ENCODE data around the gene TSR3.

Gene TSR3

DNA sequence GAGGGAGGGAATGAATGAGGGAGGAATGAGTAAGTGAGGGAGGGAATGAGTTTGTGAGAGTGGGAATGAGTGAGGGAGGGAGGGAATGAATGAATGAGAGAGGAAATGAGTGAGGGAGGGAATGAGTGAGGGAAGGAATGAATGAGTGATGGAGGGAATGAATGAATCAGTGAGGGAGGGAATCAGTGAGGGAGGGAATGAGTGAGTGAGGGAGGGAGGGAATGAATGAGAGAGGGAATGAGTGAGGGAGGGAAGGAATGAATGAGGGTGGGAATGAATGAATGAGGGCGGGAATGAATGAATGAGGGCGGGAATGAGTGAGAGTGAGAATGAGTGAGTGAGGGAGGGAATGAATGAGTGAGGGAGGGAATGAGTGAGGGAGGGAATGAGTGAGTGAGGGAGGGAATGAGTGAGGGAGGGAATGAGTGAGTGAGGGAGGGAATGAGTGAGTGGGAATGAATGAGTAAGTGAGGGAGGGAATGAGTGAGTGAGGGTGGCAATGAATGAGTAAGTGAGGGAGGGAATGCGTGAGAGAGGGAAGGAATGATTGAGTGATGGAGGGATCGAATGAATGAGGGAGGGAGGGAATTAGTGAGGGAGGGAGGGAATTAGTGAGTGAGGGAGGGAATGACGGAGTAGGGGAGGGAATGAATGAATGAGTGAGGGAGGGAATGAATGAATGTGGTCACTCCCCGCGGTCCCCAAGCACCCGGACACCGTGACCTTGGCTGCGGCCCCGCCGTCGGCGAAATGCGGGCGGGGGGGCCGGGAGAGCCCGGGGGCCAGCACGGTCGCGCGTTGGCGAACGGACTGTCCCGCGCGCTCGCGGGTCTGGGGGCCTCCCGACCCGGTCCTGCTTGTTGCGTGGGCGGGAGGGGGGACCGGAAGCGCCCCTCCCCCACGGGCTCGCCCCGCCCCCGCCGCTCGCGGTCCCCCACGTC lies 43.4 kb downstream of the TSR3 start:
- no peak for DNase-seq

DNA sequence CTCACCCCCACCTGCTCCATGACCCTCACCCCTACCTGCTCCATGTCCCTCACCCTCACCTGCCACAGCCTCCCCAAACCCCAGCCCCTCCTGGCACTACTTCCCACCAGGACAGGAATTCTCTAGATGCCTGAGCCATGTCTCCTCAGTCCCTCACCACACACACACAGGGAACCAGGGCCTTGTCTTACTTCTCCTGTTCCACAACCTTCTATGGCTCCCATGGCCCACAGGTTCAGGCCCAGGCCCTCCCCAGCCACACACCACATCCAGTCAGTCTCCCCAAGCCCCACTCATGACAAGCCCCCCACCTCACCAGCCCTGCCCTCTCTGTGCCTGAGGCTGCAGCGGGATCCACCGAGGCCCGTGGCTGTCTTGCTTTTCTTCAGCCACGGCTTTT lies 45.3 kb downstream of the TSR3 start:
- no peak for DNase-seq

DNA sequence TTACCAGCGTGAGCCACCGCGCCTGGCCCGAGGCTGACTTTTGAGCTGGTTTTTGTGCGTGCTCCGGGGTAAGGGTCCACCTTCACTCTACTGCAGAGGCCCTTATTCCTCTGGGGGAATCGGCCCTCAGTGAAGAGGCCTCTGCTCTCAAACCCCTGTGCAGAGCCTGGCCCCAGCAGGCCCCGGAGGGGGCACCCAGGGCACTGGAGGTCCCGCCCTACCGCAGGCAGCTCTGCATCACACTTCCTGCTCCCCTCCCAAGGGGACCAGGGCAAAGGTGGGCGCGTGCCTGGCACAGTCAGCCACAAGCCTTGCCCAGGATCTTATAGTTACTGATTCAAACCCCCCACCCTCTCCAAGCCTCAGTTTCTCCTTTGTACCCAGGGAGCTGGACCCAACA lies 45.9 kb downstream of the TSR3 start:
- DNase-seq = no peak

DNA sequence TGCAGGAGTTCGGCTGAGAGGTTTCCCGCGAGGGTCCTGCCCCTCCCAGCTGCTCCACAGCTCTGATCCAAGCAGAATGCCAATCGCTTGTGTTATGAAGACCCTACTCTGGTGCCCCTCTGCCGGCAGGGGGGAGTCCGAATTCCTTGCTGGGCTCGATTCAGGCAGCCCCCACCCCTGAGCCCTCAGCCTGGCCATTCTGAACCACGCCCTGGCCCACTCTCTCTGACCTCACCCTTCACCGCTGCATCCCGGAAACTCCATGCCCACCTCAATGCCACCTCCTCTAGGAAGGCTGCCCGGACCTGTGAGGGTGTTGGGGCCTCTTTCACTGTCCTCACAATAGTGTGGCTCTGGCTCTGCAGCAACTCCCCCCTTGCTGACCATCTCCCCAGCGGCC lies 50.1 kb downstream of the TSR3 start:
- DNase-seq = no peak

DNA sequence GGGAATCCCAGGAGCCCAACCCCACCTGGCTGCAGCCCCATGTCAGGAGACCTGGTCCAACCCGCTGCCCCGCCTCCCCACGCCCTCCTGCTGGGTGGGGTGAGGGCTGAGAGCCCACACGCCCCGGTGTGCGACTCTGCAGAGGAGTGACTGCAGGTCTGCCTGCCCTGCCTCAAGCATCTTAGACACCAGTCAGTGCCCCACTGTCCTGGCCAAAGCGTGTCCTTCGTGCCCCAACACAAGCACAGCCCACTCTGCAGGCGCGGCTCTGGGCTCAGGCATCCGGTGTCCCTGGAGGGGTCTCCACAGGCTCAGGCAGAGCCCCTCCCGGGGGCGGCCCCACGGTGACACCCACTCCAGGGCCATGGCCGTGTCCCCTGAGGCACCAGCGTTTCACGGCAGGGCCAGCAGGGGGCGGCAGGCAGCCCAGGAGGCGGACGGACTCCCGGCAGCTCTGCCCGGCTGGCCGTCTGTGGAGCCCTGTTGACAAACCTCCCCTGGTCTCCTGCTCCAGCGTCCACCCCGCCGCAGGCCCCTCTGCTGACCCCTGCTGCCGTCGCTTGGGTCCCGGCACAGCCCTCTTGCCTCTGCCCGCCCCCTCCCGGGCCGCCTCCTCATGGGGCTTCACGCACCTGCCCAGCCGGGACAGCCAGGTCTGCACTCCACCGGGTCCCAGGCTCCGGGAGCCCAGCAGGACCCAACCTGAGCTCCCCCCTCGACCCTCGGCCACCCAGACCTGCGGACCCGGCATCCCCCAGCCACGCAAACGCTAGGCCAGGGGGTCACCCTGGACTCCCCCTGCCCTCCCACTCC lies 50.8 kb downstream of the TSR3 start:
- peak; percentile 94 for DNase-seq

DNA sequence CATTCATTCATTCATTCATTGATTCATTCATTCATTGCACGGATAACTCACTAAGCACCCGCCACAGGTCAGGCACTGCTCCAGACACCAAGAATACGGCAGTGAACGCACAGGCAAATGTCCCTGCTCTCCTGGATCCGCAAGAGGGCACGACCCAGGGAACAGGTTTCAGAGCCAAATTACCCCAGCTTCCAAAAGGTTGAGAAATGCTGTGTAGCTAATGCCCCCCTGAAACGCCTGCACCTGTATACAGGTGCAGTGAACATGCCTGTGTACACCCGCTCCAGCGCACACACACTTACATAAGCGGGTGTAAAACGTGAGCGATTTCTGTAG lies 51.8 kb downstream of the TSR3 start:
- DNase-seq = no peak
